Hepatocyte (in vitro differentiated cells): Measurements from ENCODE around the gene CMTM6.

Experiments used
- EZH2 ChIP-seq: fragments of 200-600 bp; sonication (generic); IDR thresholded peaks from 2 replicates; pipeline ENCODE4 v1.6.1; 2016; ENCODE audit warnings: antibody characterized with exemption, mild to moderate bottlenecking, borderline replicate concordance
- EZH2phosphoT487 ChIP-seq: fragments of 200-600 bp; sonication (generic); IDR thresholded peaks from one replicate; pipeline ENCODE4 v1.6.1; 2018; ENCODE audit warnings: antibody characterized with exemption, mild to moderate bottlenecking, low read depth, moderate library complexity; ENCODE audit not compliant: unreplicated experiment, severe bottlenecking
- TF ChIP-seq, protein P1 (sequence below): fragments of 200-600 bp; sonication (generic); IDR thresholded peaks from 2 replicates; pipeline ENCODE4 v1.5.1; 2016; ENCODE audit warnings: antibody characterized with exemption, mild to moderate bottlenecking; ENCODE audit not compliant: poor library complexity

GRCh38 chr3:32453346-32453745 is 49.3 kb downstream of the CMTM6 start:
- no peak for TF ChIP-seq EZH2
- TF ChIP-seq, protein P1, sequence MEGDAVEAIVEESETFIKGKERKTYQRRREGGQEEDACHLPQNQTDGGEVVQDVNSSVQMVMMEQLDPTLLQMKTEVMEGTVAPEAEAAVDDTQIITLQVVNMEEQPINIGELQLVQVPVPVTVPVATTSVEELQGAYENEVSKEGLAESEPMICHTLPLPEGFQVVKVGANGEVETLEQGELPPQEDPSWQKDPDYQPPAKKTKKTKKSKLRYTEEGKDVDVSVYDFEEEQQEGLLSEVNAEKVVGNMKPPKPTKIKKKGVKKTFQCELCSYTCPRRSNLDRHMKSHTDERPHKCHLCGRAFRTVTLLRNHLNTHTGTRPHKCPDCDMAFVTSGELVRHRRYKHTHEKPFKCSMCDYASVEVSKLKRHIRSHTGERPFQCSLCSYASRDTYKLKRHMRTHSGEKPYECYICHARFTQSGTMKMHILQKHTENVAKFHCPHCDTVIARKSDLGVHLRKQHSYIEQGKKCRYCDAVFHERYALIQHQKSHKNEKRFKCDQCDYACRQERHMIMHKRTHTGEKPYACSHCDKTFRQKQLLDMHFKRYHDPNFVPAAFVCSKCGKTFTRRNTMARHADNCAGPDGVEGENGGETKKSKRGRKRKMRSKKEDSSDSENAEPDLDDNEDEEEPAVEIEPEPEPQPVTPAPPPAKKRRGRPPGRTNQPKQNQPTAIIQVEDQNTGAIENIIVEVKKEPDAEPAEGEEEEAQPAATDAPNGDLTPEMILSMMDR: no peak
- TF ChIP-seq EZH2phosphoT487: no peak
